OCI-LY3 (cell line): ENCODE data around the gene FBXL13.

ENCODE experiments used
- EZH2phosphoT487 ChIP-seq: fragments of 200-600 bp; shearing (Covaris generic); IDR thresholded peaks from 2 replicates; pipeline ENCODE4 v1.6.1; 2018; ENCODE audit warnings: antibody characterized with exemption, mixed run types, low read depth
- TF ChIP-seq, protein P1 (sequence below): fragments of 200-600, 300-600 bp; sonication (generic); IDR thresholded peaks from 2 replicates; pipeline ENCODE4 v1.5.1; 2014; ENCODE audit warnings: antibody characterized with exemption, low read length, low read depth

DNA sequence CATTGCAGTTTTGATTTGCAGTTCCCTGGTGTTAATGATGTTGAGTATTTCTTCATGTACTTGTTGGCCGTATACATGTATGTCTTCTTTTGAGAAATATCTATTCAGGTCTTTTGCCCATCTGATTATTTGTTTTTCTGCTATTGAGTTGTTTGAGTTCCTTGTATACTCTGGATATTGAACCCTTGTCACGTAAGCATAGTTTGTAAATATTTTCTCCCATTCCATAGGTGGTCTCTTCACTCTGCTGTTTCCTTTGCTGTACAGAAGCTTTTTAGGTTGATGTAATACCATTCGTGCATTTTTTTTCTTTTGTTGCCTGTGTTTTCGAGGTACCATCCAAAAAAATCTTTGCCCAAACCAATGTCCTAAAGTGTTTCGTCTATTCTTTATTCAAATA lies 205.4 kb downstream of the FBXL13 start:
- TF ChIP-seq, protein P1, sequence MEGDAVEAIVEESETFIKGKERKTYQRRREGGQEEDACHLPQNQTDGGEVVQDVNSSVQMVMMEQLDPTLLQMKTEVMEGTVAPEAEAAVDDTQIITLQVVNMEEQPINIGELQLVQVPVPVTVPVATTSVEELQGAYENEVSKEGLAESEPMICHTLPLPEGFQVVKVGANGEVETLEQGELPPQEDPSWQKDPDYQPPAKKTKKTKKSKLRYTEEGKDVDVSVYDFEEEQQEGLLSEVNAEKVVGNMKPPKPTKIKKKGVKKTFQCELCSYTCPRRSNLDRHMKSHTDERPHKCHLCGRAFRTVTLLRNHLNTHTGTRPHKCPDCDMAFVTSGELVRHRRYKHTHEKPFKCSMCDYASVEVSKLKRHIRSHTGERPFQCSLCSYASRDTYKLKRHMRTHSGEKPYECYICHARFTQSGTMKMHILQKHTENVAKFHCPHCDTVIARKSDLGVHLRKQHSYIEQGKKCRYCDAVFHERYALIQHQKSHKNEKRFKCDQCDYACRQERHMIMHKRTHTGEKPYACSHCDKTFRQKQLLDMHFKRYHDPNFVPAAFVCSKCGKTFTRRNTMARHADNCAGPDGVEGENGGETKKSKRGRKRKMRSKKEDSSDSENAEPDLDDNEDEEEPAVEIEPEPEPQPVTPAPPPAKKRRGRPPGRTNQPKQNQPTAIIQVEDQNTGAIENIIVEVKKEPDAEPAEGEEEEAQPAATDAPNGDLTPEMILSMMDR = no peak
- no peak for TF ChIP-seq EZH2phosphoT487
